Left cardiac atrium (tissue), 4 donors: ENCODE results near the gene MYRIP. TPM values are rescaled to one million over a fixed set of nuclear protein-coding genes. Genes with fewer than 3 reads are reported as not detected.

Source experiments
- ATAC-seq, 2 donors: fragments of 200-7000 bp; cut with Tn5 transposase; one replicate each; pipeline ENCODE4 v1.9.1; 2020; ENCODE audit warnings: mild to moderate bottlenecking in 2 of 2, moderate library complexity in 2 of 2
- DNase-seq: peaks from one replicate; pipeline ENCODE4 v3.0.0-alpha.2; 2020
- intact Hi-C, 2 donors: fragments of 100-400 bp; cut with DNase I; formaldehyde crosslinking; loops; one replicate each; pipeline versions ENCODE4 v1.14.1 to v1.15.1; 2022 to 2023
- total RNA-seq, 2 donors: library from RNA; stranded (reverse); fragmentation: NEBNext Ultra II Directional; extraction: Animal tissue kit (Norgen Biotek cat#: 25700); gene quantifications; one replicate each; pipeline ENCODE4 v1.2.1, GENCODE V29; 2021
- donor health status: DM: no; HTN: yes; CAD: no.
- donor health status: DM: no; HTN: yes; CAD: no; lungs with severe emphysema.
- donor health status: DM: yes; HTN: yes; CAD: no.
- donor health status: Dilated cardiomyopathy.

Gene MYRIP
- total RNA-seq, 2 donors from 2014 or later = 2.3 to 6.8 TPM

DNA sequence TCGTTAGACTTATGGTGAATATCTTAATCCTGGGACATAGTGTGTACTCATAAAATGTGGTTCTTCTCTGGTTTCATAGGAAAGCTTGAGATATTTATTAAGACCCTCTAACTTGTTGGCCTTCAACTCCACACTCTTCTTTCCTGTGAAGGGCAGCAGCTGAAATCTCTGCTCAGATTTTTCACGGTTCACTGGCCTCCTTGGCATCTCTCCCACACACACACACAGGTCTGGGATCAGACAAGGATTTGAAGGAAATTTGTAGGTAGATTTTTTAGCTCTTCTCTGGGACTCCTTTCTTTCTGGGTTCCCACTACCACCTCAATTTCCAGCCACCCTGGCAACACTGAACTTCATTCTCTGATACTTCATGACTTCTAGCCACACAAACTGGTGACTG, 70.2 kb downstream of the MYRIP start:
- DNase-seq = no peak

DNA sequence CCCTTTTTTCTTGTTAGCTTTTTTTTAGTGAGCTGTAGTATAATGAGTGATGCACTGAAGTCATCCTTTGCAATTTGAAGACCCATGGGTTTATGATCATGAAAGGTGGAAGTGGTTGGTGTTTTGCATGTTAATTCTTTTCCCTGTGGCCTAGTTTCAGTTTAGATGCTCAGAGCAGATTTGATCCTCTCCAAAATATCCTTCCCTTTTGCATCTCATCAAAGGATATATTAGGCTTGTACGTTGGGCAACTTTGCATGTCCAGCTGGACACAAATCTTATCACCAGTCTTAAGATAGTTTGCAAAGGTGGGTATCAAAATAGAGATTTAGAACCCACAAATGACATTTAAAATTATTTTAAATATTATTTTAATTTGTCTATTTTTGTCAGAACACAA, 72.7 kb downstream of the MYRIP start:
- intact Hi-C loops = no loop called here
- DNase-seq = no peak
- no peak for ATAC-seq

More for the DNA sequence above, 70.2 kb downstream of the MYRIP start:
- intact Hi-C loops = no loop called here
- no peak for ATAC-seq

DNA sequence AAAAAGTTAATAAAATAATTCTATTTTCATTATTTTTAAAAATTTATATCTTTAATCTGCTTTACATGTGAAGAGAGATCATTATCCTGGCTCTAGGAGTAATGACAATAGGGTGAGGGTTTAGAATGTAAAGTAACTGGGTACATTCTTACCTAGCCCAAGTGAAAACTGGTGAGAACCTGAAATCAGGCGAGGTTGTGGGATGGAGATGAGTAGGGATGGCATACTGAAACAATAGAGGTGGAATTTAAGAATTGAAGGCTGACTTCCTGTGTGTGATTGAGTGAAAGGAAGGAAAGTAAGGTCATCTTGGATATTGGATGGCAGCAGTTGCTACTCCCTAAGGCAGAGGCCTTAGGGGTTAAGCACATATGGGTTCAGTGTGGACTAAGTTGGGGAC, 82.7 kb downstream of the MYRIP start:
- intact Hi-C loops = no loop called here
- ATAC-seq = no peak

DNA sequence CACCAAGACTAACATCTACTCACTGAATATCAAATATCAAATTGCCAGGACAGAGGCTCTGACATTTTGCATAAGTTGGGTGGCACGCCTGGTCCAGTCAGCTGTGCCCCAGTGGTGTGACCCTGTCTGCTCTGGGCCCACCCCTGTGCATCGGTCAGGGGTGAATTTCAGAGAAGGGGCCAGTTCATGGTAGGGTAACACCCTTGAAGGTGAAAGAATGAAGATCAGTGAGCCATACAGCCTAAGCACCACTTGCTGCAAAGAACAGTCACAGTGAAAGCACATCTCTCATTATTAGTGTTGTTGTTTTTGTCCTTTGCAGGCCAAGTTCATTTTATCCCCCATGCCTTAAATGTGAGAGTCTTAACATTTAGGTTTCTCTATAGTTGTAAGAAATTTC, 86.8 kb downstream of the MYRIP start:
- DNase-seq (no peak), ATAC-seq (no peak)
- intact Hi-C loops = no loop called here

More for the DNA sequence above, 82.7 kb downstream of the MYRIP start:
- no peak for DNase-seq

DNA sequence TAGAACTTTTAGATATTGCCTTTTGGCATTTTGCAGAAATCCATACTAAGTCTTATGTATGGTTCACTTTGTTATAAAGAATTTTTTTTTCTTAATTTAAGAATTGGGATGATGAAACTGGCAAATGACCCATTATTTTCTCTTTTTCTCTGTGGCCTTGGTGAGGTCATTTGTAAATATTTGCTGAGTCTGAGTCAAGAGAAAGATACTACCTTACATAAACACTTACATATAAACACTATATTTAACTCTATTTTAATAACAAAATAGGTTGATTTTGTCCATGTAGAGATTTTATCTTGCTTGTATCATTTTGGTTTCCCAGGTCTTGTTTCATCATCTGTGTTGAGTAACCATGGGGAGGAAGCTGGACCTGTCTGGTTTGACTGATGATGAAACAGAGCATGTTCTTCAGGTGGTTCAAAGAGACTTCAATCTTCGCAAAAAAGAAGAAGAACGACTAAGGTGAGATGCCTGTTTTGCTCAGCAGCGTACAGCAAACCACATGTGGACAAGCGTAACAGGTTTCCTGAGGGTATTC, 91.1 kb downstream of the MYRIP start:
- intact Hi-C loops = no loop called here
- ATAC-seq (no peak), DNase-seq (no peak)

DNA sequence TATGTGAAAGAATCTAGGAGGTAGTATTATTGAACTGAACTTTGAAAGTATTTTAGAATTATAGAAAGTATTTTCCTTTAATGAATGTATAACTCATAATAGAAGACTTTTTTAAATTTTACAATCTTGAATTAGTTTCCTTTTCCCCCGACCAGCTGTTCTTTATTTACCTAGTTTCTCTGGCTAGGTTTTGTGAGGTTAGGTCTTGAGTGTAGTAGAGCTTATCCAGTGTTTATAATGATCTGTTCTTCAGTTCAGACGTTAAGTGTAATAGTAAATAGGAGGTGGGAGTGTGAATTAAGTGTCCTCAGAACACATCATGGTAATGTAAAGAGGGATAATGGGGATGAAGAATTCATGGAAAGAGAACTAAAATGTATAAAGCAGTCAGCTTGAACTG, 93.8 kb downstream of the MYRIP start:
- ATAC-seq = no peak
- DNase-seq = no peak
- intact Hi-C loops = no loop called here

DNA sequence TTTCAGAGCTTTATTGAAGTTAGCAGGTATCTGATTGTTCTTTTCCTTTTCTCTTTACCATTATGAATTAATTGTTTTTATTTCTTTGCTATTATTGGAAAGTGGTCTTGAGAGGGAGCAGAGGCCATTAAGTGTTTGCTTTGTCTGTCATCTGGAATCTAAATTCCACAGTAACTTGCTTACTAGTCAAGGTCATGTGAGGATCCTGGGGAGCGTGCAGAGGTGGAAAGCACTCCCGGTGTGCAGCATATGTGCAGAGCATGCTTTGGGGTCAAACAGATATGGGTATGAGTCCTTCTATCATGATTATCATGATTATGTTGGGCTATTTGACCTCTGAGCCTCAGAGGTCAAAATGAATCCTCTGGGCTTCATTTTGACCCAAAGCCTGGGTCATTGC, 96.4 kb downstream of the MYRIP start:
- DNase-seq = no peak
- intact Hi-C loops = no loop called here
- ATAC-seq = no peak

DNA sequence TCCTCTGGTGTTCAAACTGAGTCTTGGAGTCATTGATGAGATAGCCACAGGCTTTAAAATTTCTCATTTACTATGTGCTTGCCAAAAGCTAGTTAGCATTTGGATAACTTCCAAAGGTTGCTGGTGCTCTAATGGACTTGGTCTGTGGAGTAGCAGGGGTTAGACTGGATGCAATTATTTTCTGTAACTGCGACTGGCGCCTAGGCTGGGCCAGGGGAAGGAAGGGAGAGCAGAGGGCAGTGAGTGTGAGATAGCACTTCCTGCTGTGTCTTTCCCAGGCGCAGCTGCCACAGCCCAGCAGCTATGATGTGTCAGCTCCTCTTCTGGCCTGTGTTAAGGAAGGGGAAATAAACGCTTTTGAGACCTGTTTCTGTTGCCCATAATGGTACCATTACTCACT, 98.6 kb downstream of the MYRIP start:
- DNase-seq = peak; percentile 72
- intact Hi-C loops = no loop called here
- peak; percentile 80 to 85 for ATAC-seq

DNA sequence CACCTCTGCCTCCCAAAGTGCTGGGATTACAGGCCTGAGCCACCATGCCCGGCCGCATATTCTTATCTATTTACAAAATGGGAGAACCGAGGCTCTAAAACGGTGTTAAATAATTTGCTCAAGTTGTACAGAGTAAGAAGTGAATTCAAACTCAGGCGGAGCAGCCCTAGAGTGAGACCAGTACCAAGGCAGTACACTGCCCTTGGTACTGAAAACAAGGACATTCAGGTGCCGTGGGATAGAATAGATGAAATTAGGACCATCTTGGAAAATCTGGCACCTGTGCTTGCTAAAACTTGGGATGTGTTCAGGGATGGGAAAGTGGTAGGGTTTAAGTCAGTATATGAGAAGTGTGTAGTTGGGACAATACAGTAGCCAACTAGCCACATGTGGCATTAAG, 100.7 kb downstream of the MYRIP start:
- no peak for DNase-seq
- intact Hi-C loops = no loop called here

DNA sequence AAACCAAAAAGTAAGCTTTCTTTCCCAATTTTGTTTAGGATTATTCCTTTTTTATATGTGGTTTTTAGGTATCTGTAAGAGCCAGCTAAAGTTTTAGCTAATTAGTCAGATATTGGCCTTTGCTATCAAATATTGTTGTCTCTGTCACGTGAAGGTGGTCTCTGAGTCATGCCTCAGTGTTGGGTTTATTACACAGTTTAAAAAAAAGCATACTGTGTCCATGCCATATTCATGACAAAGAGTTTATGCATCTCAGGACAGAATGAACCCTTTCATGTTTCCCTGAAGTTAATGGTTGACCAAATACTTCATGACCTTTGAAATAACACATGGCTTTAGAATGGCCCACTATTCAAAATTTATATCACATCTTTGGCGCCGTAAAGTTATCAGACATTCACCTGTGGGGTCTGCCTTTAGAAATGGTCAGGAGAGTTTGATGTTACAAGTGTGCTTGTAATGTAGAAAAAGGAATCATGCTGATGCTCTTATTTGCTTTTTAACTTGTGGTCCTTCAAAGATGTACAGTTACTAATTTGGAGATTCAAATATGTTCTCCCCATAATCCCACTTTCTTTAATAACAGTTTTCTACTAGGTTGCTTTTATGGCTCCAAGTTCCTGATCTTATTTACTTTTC, 101.5 kb downstream of the MYRIP start:
- DNase-seq = no peak
- ATAC-seq = no peak
- intact Hi-C loops = no loop called here

More for the DNA sequence above, 100.7 kb downstream of the MYRIP start:
- ATAC-seq = no peak

DNA sequence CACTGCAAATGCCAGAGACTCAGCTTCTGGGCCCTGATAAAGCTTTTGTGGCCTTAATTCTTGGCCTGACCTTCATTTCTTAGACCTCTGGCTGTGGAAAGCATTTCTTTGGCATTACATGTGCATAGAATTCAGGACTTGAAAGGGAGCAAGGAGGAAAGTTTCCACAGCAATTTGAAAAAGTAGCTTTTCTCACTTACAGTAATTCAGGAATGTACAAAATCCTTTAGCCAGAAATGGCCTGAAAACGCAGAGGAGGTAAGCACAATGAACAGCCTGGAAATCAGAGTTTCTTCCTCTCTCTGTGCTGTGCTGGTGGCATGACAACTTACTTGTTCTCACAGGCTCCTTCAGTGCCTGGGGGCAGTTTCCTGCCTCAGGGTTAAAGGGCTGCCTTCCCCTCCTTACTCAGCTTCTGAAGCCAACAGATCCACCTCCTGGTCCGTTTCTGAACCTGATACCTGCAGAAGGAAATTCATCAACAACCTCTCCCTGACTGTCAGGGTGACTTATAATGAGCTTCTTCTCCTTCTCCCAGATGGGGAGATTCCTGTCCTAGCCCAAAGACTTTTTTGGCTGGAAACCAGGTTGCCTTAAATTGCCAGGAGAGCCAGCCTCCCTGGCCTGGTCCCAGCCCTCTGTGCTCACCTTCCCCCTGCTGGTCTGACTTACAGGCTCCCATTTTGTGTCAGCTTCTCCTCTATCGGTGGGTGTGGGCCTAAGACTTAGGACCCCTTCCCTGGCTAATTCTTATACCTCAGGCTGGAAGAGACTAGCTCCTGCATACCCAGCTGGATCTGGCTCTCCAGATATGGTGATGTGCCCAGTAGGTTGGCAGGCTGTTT, 102.3 kb downstream of the MYRIP start:
- ATAC-seq = peak; percentile 36 to 73
- peak; percentile 21 for DNase-seq
- intact Hi-C loops = no loop called here

DNA sequence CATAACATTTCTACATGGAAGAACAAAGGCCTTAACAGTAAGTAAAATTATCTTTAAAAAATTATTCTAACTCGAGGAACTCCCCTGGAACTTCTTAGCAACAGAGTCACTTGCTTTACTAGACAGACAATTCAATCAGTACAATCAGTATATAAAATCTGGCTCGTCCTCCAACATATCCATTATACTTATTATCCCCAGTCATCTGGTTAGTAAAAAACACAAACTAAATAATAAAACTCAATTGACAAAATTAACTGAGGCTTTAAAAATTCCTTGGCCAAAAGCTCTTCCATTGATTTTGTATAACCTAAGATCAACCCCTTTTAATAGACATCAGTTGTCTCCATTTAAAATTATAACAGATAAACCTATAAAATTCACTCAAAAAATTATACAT, 105.6 kb downstream of the MYRIP start:
- intact Hi-C loops = no loop called here
- no peak for ATAC-seq

DNA sequence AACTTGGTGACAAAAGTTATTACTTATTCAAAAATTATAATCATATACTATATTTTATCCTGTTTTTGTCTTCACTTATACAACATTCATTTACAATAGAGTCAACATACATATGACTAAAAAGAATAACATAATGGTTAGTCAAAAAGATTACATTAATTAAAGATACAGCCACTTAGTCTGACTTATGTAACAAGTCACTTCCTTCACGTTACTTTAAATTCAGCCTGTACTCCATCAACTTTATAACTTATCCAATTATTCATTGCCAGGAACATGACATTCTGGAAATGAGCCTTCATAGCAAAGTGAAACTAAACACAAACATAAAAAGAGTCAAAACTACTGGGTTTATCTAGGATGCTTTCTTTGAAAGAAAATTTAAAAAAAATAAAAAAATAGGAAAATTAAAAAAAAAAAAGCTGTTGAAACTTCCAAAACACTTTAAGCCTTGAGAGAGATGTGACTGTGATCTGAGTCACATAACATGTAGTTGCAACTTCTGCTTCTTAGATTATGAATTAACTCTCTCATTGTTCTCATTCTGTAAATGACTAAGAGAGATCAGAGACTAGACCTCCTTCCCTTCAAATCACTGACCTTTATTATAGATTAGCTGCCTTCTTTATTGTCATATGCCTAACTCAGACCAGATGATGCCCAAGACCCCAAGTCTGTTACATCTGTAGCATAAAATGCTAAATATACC, 107.8 kb downstream of the MYRIP start:
- ATAC-seq (no peak), DNase-seq (no peak)
- intact Hi-C loops = no loop called here

More for the DNA sequence above, 105.6 kb downstream of the MYRIP start:
- no peak for DNase-seq

DNA sequence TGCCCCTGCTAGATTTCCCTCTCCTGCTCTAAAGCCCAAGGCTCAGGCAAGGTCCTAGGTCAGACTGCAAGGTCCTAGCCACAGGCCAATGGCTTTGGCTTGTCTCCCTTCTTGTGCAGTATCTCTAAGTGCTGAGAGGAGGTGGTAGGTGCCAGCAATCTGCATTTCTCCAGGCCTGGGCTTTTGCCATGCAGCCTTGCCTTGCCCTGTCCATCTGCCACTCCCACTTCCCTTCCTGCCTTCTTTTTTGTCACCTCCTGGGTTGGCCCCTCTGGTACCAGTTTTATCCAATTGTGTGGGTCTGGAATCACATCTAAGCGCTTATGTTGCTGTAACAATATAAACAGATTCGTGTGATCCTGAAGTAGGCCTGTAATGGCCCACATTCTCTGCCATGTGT, 109.9 kb downstream of the MYRIP start:
- intact Hi-C loops = no loop called here
- no peak for DNase-seq
- no peak for ATAC-seq

DNA sequence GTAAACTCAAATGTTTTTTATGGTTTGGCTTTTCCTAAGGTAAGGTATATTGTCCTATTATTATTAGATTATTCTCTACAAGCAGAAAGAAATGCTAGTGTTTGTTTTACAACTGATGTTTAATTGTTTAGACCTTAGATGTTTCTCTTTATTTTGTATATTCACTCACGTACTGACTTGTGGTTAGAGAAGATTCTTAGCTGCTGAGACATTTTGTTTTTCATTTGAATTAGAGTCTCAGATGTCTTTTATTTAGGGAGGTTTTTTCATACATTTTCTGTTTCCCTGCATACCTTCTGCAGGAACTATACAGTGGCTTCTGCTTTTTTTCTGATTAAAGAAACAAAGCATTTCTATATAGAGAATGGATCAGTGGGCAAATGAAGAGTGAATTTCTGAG, 110.9 kb downstream of the MYRIP start:
- ATAC-seq = no peak
- intact Hi-C loops = no loop called here
- DNase-seq = no peak

DNA sequence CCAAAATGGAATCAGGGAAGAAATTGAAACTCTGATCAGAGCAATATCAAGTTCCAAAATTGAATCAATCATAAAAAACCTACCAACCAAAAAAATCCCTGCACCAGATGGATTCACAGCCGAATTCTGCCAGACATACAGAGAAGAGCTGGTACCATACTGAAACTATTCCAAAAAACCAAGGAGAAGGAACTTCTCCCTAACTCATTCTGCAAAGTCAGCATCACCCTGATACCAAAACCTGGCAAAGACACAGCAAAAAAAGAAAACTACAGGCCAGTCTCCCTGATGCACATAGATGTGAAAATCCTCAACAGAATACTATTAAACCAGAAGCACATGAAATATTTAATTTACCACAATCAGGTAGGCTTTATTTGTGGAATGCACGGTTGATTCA, 118.1 kb downstream of the MYRIP start:
- ATAC-seq = no peak
- no peak for DNase-seq
- intact Hi-C loops = no loop called here

DNA sequence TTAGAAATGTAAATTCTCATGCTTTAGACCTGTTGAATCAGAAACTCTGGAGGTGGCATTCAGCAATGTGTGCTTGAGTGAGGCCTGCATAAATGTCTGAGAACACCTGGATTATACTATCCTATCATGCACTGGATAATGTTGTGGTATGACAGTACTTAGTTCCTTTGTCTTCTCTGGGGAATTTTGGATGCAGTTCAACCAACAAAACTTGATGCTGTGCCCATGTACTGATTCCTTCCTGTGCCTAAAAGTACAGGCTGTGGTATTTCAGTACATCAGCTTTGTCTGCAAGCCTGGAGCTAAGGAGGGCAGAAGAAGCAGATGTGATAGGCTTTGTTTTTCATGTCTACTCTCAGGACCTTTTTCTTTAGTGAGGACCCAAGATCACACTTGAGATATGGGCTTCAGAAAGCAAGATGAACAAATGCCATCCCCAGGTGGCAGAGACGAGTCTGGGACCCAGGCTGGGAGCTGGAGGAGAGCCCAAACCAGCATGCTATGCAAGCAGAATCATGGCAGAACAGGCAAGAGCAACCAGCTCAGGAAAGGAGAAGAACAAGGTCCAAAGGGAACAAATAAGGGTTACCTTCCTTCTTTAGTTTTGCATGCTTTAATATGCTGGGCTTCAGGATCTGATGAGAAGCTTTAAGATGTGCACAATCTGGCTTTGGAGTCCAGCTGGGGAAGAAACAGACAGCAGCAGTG, 124.7 kb downstream of the MYRIP start:
- intact Hi-C loops = no loop called here
- DNase-seq (no peak), ATAC-seq (peak in 1 of 2 donors; percentile 34)

DNA sequence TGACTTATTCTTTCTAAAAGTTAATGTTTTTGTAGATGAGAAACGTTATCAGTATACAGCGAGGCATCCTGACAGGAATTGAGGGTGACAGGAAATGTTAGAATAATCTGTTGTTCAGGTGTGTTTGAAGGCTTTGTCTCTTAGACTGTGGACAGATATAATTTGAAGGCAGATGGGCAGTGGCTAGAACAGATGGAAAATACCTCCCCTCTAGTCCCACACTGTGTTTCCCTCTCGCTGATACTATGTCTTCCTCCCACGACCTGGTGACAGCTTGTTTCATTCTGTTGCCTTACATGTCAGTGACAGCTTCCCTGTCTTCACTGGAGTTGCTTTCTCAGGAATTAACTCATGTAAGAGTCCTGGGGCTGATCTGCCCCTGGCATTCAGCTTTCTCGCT, 125.3 kb downstream of the MYRIP start:
- no peak for ATAC-seq
- intact Hi-C loops = no loop called here
- DNase-seq = no peak

DNA sequence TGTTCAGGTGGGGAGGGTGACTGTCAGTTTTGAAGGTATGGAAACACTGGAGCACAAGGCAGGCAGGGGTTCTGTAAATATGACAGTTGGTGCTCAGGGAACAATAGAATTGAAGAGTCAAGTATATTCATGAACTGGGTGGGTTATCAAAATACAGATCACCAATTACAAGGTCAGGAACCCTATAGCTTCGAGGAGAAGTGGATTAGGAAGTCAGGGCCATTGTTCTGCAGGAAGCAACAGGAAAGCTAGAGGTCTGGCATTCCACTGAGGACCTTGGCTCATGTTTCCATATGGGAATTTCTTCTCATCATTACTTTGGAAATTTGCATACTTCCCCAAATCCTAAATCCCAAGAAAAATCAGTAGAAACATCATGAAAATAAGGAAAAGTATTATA, 125.9 kb downstream of the MYRIP start:
- ATAC-seq (no peak), DNase-seq (no peak)
- intact Hi-C loops = no loop called here
